ENCODE measurements around the gene PTK7.
A peak's percentile ranks its signal among the peaks of the same experiment; 100 is the strongest.

PTK7 gene

GRCh38 chr6:43176423-43176786 lies 100.3 kb downstream of the PTK7 start:
- no peak overlapping the region for H3K4me3 ChIP-seq (ENCODE audit: low read depth, low read length)

- no peak overlapping the region for H3K4me3 ChIP-seq (ENCODE audit: low read depth, low read length)
Observed at GRCh38 chr6:43178150-43178549, 102.0 kb downstream of the PTK7 start.

- no peak overlapping the region for H3K4me3 ChIP-seq (ENCODE audit: low read depth, low read length)
Observed at GRCh38 chr6:43178951-43179830, 103.1 kb downstream of the PTK7 start.

GRCh38 chr6:43180058-43180457 lies 103.9 kb downstream of the PTK7 start:
- no peak overlapping the region for H3K4me3 ChIP-seq (ENCODE audit: low read depth, low read length)

GRCh38 chr6:43180985-43181384 lies 104.9 kb downstream of the PTK7 start:
- no peak overlapping the region for H3K4me3 ChIP-seq (ENCODE audit: low read depth, low read length)

GRCh38 chr6:43181621-43181941 lies 105.5 kb downstream of the PTK7 start:
- peak overlapping the region; percentile 77 for H3K4me3 ChIP-seq (ENCODE audit: low read depth, low read length)

GRCh38 chr6:43181942-43182860 lies 106.1 kb downstream of the PTK7 start, which contains the start of gene CUL9:
Gene CUL9 (plus strand): TSS chr6:43182196. CDS start chr6:43184311, 2,115 bp downstream.
- H3K4me3 ChIP-seq (ENCODE audit: low read depth, low read length), result peak within 1 kb of the TSS; percentile 77

- no peak overlapping the region for H3K4me3 ChIP-seq (ENCODE audit: low read depth, low read length)
Observed at GRCh38 chr6:43183441-43183840, 107.3 kb downstream of the PTK7 start.

- no peak overlapping the region for H3K4me3 ChIP-seq (ENCODE audit: low read depth, low read length)
Observed at GRCh38 chr6:43184268-43184985, 108.3 kb downstream of the PTK7 start.

GRCh38 chr6:43185391-43185985 lies 109.4 kb downstream of the PTK7 start:
- no peak overlapping the region for H3K4me3 ChIP-seq (ENCODE audit: low read depth, low read length)

GRCh38 chr6:43186019-43186418 lies 109.9 kb downstream of the PTK7 start:
- no peak overlapping the region for H3K4me3 ChIP-seq (ENCODE audit: low read depth, low read length)

- H3K4me3 ChIP-seq (ENCODE audit: low read depth, low read length), result no peak overlapping the region
Observed at GRCh38 chr6:43186706-43187105, 110.6 kb downstream of the PTK7 start.

GRCh38 chr6:43187821-43188220 lies 111.7 kb downstream of the PTK7 start:
- H3K4me3 ChIP-seq (ENCODE audit: low read depth, low read length), result no peak overlapping the region

- H3K4me3 ChIP-seq (ENCODE audit: low read depth, low read length), result no peak overlapping the region
Observed at GRCh38 chr6:43188426-43188825, 112.3 kb downstream of the PTK7 start.

GRCh38 chr6:43189776-43190304 lies 113.7 kb downstream of the PTK7 start:
- no peak overlapping the region for H3K4me3 ChIP-seq (ENCODE audit: low read depth, low read length)

- no peak overlapping the region for H3K4me3 ChIP-seq (ENCODE audit: low read depth, low read length)
Observed at GRCh38 chr6:43192911-43193310, 116.8 kb downstream of the PTK7 start.

GRCh38 chr6:43193929-43194328 lies 117.8 kb downstream of the PTK7 start:
- no peak overlapping the region for H3K4me3 ChIP-seq (ENCODE audit: low read depth, low read length)

GRCh38 chr6:43196337-43196736 lies 120.2 kb downstream of the PTK7 start:
- H3K4me3 ChIP-seq (ENCODE audit: low read depth, low read length), result no peak overlapping the region

GRCh38 chr6:43199912-43200311 lies 123.8 kb downstream of the PTK7 start:
- H3K4me3 ChIP-seq (ENCODE audit: low read depth, low read length), result no peak overlapping the region

GRCh38 chr6:43200541-43200940 lies 124.4 kb downstream of the PTK7 start:
- no peak overlapping the region for H3K4me3 ChIP-seq (ENCODE audit: low read depth, low read length)

GRCh38 chr6:43202451-43202850 lies 126.3 kb downstream of the PTK7 start:
- no peak overlapping the region for H3K4me3 ChIP-seq (ENCODE audit: low read depth, low read length)

All from iPS-11a (cell line).